HG03135 (cell line): ENCODE data around the gene PKD2L1.
"Not testable (repeated sequence)": the region's sequence is repeated elsewhere in the genome, so short reads cannot be mapped to it uniquely, and the experiment has no call there.

ENCODE experiments used
- ATAC-seq: cut with Tn5 transposase; IDR thresholded peaks from one replicate; pipeline ENCODE4 v1.9.1; 2021; ENCODE audit warnings: mild to moderate bottlenecking, moderate library complexity; ENCODE audit not compliant: unreplicated experiment

The PKD2L1 gene

GRCh38 chr10:100287756-100288155 is 42.3 kb downstream of the PKD2L1 start:
- no peak for ATAC-seq

- peak; percentile 86 for ATAC-seq
Observed at GRCh38 chr10:100286051-100287033, 43.7 kb downstream of the PKD2L1 start, which contains the start of gene BLOC1S2. BLOC1S2 (minus strand) TSS chr10:100286680; CDS start chr10:100286659, 21 bp downstream.

GRCh38 chr10:100285326-100285725 is 44.7 kb downstream of the PKD2L1 start:
- ATAC-seq, result not testable (repeated sequence)

GRCh38 chr10:100282907-100283306 is 47.1 kb downstream of the PKD2L1 start:
- no peak for ATAC-seq

- ATAC-seq, result not testable (repeated sequence)
Observed at GRCh38 chr10:100276971-100277370, 53.1 kb downstream of the PKD2L1 start.

GRCh38 chr10:100267239-100268104 is 62.6 kb downstream of the PKD2L1 start, which contains the start of gene CWF19L1:
CWF19L1 (minus strand) TSS chr10:100267638; CDS start chr10:100267593, 45 bp downstream.
- ATAC-seq, result no peak

GRCh38 chr10:100265821-100266485 is 64.1 kb downstream of the PKD2L1 start:
- no peak for ATAC-seq

- no peak for ATAC-seq
Observed at GRCh38 chr10:100254191-100254590, 75.8 kb downstream of the PKD2L1 start.

GRCh38 chr10:100253041-100253440 is 77.0 kb downstream of the PKD2L1 start:
- no peak for ATAC-seq

- ATAC-seq, result no peak
Observed at GRCh38 chr10:100248820-100249219, 81.2 kb downstream of the PKD2L1 start.

GRCh38 chr10:100245484-100246220 is 84.4 kb downstream of the PKD2L1 start:
- no peak for ATAC-seq

GRCh38 chr10:100239851-100240250 is 90.2 kb downstream of the PKD2L1 start:
- ATAC-seq, result no peak

- no peak for ATAC-seq
Observed at GRCh38 chr10:100238429-100238828, 91.6 kb downstream of the PKD2L1 start.
